VCaP (cell line): ENCODE results near the gene FOXA1.
A peak's percentile ranks its signal among the peaks of the same experiment; 100 is the strongest.

Experiments
- H3K27ac ChIP-seq: fragments of 450-650 bp; 2 replicates; pipeline ENCODE4 v1.5.1; 2017
- TF ChIP-seq, protein P1 (sequence below): fragments of 450-650 bp; conservative IDR thresholded peaks from 2 replicates; pipeline ENCODE4 v1.5.1; 2017; ENCODE audit warnings: mild to moderate bottlenecking, moderate library complexity

Gene FOXA1

DNA sequence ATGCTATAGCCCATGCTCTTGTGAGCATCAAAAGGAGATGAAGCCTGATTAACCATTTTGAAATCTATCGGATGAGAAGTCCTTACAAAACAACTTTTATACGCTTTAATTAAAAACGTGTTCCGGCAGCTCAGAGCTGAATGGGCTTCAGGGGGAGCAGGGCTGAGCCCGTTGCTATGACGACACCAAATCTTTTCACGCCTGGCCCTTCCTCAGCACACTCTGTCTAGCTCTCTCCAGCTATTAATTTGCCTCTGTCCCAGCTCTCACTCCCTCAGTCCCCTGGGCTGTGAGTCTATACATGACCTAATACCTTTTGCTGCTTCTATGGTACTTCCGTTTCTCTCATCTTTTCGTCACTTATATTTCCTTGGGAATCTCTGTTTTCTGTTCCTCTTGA lies 15.8 kb downstream of the FOXA1 start:
- TF ChIP-seq, protein P1, sequence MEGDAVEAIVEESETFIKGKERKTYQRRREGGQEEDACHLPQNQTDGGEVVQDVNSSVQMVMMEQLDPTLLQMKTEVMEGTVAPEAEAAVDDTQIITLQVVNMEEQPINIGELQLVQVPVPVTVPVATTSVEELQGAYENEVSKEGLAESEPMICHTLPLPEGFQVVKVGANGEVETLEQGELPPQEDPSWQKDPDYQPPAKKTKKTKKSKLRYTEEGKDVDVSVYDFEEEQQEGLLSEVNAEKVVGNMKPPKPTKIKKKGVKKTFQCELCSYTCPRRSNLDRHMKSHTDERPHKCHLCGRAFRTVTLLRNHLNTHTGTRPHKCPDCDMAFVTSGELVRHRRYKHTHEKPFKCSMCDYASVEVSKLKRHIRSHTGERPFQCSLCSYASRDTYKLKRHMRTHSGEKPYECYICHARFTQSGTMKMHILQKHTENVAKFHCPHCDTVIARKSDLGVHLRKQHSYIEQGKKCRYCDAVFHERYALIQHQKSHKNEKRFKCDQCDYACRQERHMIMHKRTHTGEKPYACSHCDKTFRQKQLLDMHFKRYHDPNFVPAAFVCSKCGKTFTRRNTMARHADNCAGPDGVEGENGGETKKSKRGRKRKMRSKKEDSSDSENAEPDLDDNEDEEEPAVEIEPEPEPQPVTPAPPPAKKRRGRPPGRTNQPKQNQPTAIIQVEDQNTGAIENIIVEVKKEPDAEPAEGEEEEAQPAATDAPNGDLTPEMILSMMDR: no peak
- peak overlapping the region; percentile 100 for H3K27ac ChIP-seq

DNA sequence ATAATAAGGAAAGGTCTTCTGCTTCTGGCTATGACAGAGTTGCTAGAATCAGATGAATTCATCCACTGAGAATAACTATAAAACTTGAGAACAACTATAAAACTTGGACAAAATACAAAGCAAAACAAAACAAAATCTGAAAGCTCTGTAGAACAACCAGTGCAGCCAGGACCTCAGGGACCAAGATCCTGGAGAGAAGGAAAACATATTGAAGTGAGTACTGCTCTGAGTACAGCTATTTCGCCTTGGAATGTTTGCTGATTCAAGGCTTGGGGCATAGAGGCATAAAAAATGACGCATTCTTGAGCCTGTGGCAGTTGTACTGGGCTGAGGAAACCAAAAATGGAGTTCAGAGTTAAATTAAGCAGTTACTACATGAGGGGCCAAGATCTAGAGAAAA lies 21.7 kb downstream of the FOXA1 start:
- TF ChIP-seq, protein P1: no peak
- H3K27ac ChIP-seq: no peak overlapping the region

DNA sequence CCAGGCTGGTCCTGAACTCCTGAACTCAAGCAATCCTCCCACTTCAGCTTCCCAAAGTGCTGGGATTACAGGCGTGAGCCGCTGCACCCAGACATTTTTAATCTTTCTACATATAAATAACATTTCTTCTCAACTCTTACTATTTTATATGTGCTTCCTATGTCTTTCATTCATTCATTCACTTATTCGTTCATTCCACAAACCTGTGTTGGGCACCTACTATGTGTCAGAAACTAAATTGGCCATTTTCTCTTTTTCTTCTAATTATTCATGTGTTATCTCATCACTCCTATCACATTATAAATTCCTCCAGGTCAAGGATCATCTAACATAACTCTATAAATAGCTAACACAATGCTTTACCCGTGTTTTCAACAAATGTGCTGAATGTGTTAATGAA lies 23.7 kb downstream of the FOXA1 start:
- TF ChIP-seq, protein P1: no peak
- peak overlapping the region; percentile 6; the same call in 1 of the 2 replicates for H3K27ac ChIP-seq

DNA sequence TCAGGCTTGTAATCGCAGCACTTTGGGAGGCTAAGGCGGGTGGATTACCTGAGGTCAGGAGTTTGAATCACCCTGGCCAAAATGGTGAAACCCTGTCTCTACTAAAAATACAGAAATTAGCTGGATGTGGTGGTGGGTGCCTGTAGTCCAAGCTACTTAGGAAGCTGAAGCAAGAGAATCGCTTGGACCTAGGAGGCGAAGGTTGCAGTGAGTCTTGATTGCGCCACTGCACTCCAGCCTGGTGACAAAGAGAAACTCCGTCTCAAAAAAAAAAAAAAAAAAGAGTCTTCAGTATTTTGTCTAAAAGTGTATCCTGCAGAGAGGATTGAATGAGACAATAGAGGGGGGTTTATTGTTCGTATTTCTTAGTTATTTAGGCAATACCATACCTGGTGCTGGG lies 25.3 kb downstream of the FOXA1 start:
- peak overlapping the region; percentile 96; the same call in 1 of the 2 replicates for H3K27ac ChIP-seq
- TF ChIP-seq, protein P1: no peak

DNA sequence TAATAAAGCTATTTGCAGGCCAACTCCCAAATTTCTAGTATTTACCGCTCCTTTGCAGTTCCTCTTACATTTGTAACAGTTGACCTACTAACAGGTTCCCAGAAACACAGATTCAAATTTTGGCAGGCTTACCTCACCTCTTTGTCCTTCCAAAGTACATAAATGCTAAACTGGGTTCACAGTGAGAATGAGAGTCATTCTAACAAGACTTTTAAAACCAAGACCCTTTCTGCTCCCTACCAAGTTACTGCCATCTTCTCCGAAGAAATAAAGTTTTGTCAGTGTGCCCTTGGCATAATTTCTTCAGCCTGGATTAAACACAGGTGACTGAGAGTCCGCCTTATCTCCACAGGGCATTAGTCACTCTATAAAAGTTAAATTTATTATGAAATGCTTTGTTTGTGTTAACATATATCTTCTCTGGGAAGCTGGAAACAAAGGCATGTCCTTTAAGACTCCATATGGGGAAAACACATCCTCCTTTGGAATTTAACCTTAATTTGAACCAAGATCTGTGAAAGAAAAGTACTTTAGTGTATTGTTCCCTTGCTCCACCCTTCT lies 28.2 kb downstream of the FOXA1 start:
- H3K27ac ChIP-seq: peak overlapping the region; percentile 96
- TF ChIP-seq, protein P1: no peak

DNA sequence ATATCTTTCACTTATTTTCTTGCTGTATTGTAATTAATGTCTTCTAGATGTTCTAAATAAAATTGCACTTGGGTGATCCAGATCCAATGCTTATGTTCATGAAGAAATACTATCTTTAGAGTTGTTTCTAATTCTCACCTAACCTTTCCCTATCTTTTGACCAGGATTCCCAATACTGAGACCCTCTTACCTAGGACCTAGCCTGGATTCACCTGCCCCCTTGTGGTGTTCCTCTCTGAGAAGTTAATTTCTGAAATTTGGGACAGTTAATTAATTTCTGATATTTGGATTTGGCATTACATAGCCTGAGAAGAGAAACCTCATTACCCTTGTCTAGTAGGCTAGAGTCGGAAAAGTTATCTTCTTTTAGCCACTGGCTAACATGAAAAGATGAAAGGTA lies 29.5 kb downstream of the FOXA1 start:
- TF ChIP-seq, protein P1: peak; percentile 73
- peak overlapping the region; percentile 96 for H3K27ac ChIP-seq

DNA sequence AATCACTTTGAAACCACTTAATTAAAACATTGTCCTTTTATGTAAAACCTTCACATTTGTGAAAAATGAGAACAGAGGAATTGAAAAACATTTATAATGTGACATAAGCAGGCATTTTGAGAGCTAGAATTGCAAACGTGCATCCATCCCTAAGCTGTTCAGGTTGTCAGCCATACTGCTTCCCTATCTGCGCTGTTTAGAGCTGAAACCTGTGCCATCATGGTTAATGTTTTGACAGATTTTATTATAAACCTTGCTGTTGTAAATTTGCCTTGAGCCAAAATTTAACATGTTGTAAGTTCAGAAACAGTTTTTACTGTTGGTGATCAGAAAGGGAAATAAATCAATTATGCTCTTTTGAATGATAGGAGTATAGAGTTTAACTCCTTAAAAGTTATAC lies 31.9 kb downstream of the FOXA1 start:
- TF ChIP-seq, protein P1: no peak
- peak overlapping the region; percentile 96 for H3K27ac ChIP-seq
